GM10266 (cell line): Measurements from ENCODE around the gene KCNV2.

ENCODE experiments used
- DNase-seq: peaks from one replicate; pipeline ENCODE4 v3.0.0; 2012; ENCODE audit errors: extremely low spot score
- TF ChIP-seq, protein P1 (sequence below): IDR thresholded peaks from 2 replicates; pipeline ENCODE4 v1.5.1; 2012; ENCODE audit warnings: mild to moderate bottlenecking, low read depth; ENCODE audit not compliant: control insufficient read depth, insufficient read depth; ENCODE audit errors: missing control alignments

Gene KCNV2

GRCh38 chr9:2726650-2727340, 9.5 kb downstream of the KCNV2 start:
- TF ChIP-seq, protein P1, sequence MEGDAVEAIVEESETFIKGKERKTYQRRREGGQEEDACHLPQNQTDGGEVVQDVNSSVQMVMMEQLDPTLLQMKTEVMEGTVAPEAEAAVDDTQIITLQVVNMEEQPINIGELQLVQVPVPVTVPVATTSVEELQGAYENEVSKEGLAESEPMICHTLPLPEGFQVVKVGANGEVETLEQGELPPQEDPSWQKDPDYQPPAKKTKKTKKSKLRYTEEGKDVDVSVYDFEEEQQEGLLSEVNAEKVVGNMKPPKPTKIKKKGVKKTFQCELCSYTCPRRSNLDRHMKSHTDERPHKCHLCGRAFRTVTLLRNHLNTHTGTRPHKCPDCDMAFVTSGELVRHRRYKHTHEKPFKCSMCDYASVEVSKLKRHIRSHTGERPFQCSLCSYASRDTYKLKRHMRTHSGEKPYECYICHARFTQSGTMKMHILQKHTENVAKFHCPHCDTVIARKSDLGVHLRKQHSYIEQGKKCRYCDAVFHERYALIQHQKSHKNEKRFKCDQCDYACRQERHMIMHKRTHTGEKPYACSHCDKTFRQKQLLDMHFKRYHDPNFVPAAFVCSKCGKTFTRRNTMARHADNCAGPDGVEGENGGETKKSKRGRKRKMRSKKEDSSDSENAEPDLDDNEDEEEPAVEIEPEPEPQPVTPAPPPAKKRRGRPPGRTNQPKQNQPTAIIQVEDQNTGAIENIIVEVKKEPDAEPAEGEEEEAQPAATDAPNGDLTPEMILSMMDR: no peak
- no peak for DNase-seq

DNA sequence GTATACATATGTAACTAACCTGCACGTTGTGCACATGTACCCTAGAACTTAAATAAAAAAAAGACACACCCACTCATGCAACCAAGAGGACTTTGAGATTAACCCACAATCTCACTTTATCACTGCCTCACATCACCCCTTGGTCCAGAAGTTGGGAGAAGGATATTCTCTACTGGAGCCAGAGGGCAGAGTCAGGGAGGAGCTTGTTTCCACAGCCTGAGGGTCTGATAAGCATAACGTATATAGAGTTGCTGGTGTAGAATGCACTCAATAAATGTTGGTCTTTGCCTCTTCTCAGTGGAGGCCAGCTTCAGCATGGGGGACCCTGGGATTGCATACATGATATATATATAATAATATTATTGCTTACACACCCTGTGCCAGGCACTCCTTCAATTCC, 10.1 kb downstream of the KCNV2 start:
- TF ChIP-seq, protein P1: no peak
- no peak for DNase-seq

GRCh38 chr9:2727966-2728613, 10.8 kb downstream of the KCNV2 start:
- peak; percentile 27 for DNase-seq
- TF ChIP-seq, protein P1: peak; percentile 76

- DNase-seq: no peak
- TF ChIP-seq, protein P1: no peak
Observed at GRCh38 chr9:2729003-2729402, 11.7 kb downstream of the KCNV2 start.

DNA sequence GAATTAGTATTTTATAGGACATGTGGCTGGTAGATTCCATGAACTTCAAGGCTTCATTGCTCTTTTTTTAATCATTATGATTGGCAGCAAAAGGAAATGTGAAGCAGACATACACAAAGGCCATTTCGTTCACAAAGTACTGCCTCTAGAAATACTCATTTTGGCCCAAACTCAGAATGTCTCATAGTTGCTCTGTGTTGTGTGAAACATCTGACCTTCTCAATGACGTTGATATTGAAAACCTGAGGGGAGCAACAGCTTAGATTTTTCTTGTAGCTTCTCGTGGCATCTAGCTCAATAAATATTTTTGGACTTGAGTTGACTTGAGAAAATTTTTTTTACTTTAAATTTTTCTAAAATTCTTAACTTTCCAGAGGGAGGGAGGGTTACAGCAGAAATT, 12.4 kb downstream of the KCNV2 start:
- no peak for DNase-seq
- TF ChIP-seq, protein P1: no peak

GRCh38 chr9:2730971-2731370, 13.7 kb downstream of the KCNV2 start:
- TF ChIP-seq, protein P1: no peak
- DNase-seq: no peak

- TF ChIP-seq, protein P1: no peak
- DNase-seq: no peak
Observed at GRCh38 chr9:2732492-2732891, 15.2 kb downstream of the KCNV2 start.
